Cardiac atrium fibroblast (primary cell): ENCODE data around the gene UBTF. TPM values are rescaled to one million over a fixed set of nuclear protein-coding genes. Genes with fewer than 3 reads are reported as not detected.

ENCODE experiments used
- total RNA-seq: library from RNA; depleted of rRNA; stranded (reverse); fragments of >200 nt; gene quantifications from 2 replicates; pipeline ENCODE4 v1.2.3, GENCODE V29; 2015

The UBTF gene
- total RNA-seq, result 31.4 and 44.9 TPM in 2 replicates

GRCh38 chr17:44219616-44220212, at the start of gene UBTF:
UBTF (minus strand) TSS chr17:44219675; CDS start chr17:44218229, 1,446 bp downstream.

DNA sequence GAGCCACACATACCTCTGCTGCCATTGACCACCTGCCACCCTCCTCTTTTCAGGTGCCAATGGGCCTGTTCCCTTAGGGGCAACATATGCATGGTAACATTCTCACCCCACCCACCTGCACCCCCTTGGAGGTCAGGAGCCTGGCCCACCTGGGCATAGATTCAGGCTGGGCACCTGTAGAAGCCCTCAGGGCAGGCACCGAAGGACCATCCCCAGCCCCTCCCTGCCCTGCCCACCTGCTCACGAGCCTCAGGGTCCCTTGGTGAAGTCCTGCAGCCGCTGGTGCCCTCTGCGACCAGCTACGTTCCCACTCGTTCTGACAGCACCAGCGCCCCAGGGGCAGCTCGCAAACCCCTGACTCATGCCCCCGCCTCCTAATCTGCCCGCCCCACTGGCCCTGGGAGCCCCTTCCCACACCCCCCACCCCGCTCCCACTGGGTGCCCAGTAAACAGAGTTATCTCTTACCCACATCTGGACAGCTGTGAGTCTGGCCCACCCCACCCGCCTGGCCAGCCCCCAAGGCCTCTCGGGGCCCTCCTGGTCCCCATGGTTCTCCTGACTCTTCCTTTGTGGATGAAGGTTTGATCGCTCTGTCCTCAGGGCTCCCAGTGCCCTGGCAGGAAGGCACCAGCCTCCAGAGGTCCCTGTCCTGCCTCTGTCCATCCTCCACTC, 48.5 kb upstream of the UBTF start, which contains the start of gene SLC4A1:
TSS of gene SLC4A1 (minus strand) at position 318 of the 673 bp plus-strand sequence. CDS start 5,269 bp downstream, outside the sequence.

GRCh38 chr17:44199553-44200477, 19.7 kb downstream of the UBTF start, which contains the start of gene ATXN7L3:
ATXN7L3 (minus strand) TSS chr17:44199884; CDS start chr17:44198070, 1,814 bp downstream.

GRCh38 chr17:44186307-44187130, 33.0 kb downstream of the UBTF start, which contains the start of gene TMUB2:
TMUB2 (plus strand) TSS chr17:44186972; CDS start chr17:44187709, 737 bp downstream.

GRCh38 chr17:44170499-44171201, 48.8 kb downstream of the UBTF start, which contains the start of gene ASB16:
ASB16 (plus strand) TSS chr17:44170704; CDS start chr17:44170790, 86 bp downstream.

Other genes starting within 250 kb of the UBTF start
- 2.2 and 3.9 TPM in 2 replicates for gene NAGS, start 215.1 kb downstream of the UBTF start, total RNA-seq
- gene TMEM101, start 204.7 kb downstream of the UBTF start, total RNA-seq, result 33.2 and 38.9 TPM in 2 replicates
- gene LSM12, start 153.0 kb downstream of the UBTF start, total RNA-seq, result 45.7 and 49.6 TPM in 2 replicates
- gene G6PC3, start 148.9 kb downstream of the UBTF start, total RNA-seq, result 52.3 and 55.6 TPM in 2 replicates
- gene HDAC5, start 96.0 kb downstream of the UBTF start, total RNA-seq, result 21.1 and 24.4 TPM in 2 replicates
- 1.3 and 3.1 TPM in 2 replicates for gene HROB, start 77.7 kb downstream of the UBTF start, total RNA-seq
- not detected in 2 replicates for gene ASB16, start 49.0 kb downstream of the UBTF start, total RNA-seq
- gene TMUB2, start 32.7 kb downstream of the UBTF start, total RNA-seq, result 25.8 and 31.8 TPM in 2 replicates
- gene ATXN7L3, start 19.8 kb downstream of the UBTF start, total RNA-seq, result 47.6 and 62.3 TPM in 2 replicates
- gene SLC4A1, start 48.5 kb upstream of the UBTF start, total RNA-seq, result not detected in 2 replicates
- gene RUNDC3A, start 88.9 kb upstream of the UBTF start, total RNA-seq, result not detected in 2 replicates
- 73.1 and 90.6 TPM in 2 replicates for gene SLC25A39, start 105.1 kb upstream of the UBTF start, total RNA-seq
- gene GRN, start 125.6 kb upstream of the UBTF start, total RNA-seq, result 488 and 490 TPM in 2 replicates
- 1.6 and 7.2 TPM in 2 replicates for gene FAM171A2, start 144.2 kb upstream of the UBTF start, total RNA-seq
- 0.54 TPM in 1 of 2 replicates, not detected in the other for gene ITGA2B, start 170.0 kb upstream of the UBTF start, total RNA-seq